ENCODE measurements around the gene TCF12.
A peak's percentile ranks its signal among the peaks of the same experiment; 100 is the strongest.
"Not testable (repeated sequence)": the region's sequence is repeated elsewhere in the genome, so short reads cannot be mapped to it uniquely, and the experiment has no call there.

Gene TCF12

GRCh38 chr15:56948000-56948763 lies 29.7 kb downstream of the TCF12 start:
- no peak for FAIRE-seq

- no peak for FAIRE-seq
Observed at GRCh38 chr15:56948764-56949101, 30.3 kb downstream of the TCF12 start.

GRCh38 chr15:56950979-56951378 lies 32.5 kb downstream of the TCF12 start:
- FAIRE-seq, result no peak

GRCh38 chr15:56953790-56954189 lies 35.3 kb downstream of the TCF12 start:
- no peak for FAIRE-seq

- FAIRE-seq, result not testable (repeated sequence)
Observed at GRCh38 chr15:56955011-56955410, 36.6 kb downstream of the TCF12 start.

- FAIRE-seq, result peak; percentile 48
Observed at GRCh38 chr15:56956538-56956937, 38.1 kb downstream of the TCF12 start.

- FAIRE-seq, result no peak
Observed at GRCh38 chr15:56957812-56958406, 39.5 kb downstream of the TCF12 start.

- no peak for FAIRE-seq
Observed at GRCh38 chr15:56959318-56959648, 40.8 kb downstream of the TCF12 start.

GRCh38 chr15:56960116-56960515 lies 41.7 kb downstream of the TCF12 start:
- FAIRE-seq, result no peak

GRCh38 chr15:56963126-56963525 lies 44.7 kb downstream of the TCF12 start:
- peak; percentile 96 for FAIRE-seq

- no peak for FAIRE-seq
Observed at GRCh38 chr15:56963710-56964109, 45.3 kb downstream of the TCF12 start.

- FAIRE-seq, result no peak
Observed at GRCh38 chr15:56964182-56964581, 45.7 kb downstream of the TCF12 start.

GRCh38 chr15:56965231-56966013 lies 47.0 kb downstream of the TCF12 start:
- FAIRE-seq, result no peak

- FAIRE-seq, result no peak
Observed at GRCh38 chr15:56967336-56967735, 48.9 kb downstream of the TCF12 start.

- FAIRE-seq, result no peak
Observed at GRCh38 chr15:56968256-56968655, 49.8 kb downstream of the TCF12 start.

GRCh38 chr15:56968821-56969220 lies 50.4 kb downstream of the TCF12 start:
- no peak for FAIRE-seq

GRCh38 chr15:56969265-56969895 lies 50.9 kb downstream of the TCF12 start:
- FAIRE-seq, result no peak

GRCh38 chr15:56971571-56971970 lies 53.1 kb downstream of the TCF12 start:
- no peak for FAIRE-seq

- FAIRE-seq, result no peak
Observed at GRCh38 chr15:56972016-56972415, 53.6 kb downstream of the TCF12 start.

- FAIRE-seq, result no peak
Observed at GRCh38 chr15:56972426-56972825, 54.0 kb downstream of the TCF12 start.

- FAIRE-seq, result no peak
Observed at GRCh38 chr15:56973463-56973862, 55.0 kb downstream of the TCF12 start.

GRCh38 chr15:56977232-56977631 lies 58.8 kb downstream of the TCF12 start:
- FAIRE-seq, result no peak

- FAIRE-seq, result no peak
Observed at GRCh38 chr15:56978898-56979662, 60.6 kb downstream of the TCF12 start.

Data from endometrium (tissue), 2 donors.